ENCODE data around the gene CNPY3.

Gene CNPY3

DNA sequence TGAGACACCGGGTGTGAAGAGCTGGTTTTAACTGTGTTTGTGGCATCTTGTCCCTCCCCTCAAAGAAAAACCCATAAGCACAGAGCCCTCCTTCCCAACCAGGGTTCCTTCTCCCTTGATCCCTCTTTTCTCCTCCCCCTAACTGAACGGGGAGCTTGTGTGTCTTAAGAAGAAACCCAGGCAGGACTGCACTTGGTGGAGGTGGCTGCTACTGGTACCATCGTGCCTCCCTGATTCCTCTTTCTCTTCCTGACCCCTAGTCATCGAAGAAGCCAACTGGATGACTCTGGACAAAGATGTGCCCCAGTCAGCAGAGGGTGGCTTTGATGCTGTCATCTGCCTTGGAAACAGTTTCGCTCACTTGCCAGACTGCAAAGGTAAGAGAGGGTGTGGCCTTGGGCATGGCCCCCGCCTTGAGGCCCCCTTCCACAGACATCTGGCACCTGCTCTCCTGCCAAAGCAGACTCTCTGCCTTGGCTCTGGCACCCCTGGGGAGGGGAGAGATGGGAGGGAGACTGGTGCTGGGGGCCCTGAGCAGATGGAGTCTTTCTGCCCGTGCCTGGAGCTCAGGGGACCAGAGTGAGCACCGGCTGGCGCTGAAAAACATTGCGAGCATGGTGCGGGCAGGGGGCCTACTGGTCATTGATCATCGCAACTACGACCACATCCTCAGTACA, 33.4 kb downstream of the CNPY3 start:
- ChIA-PET CTCF (interaction anchor here (0.6 to 4.0 kb wide), 4 partner anchors 16 to 415 kb away, joined by 3 to 24 read pairs (median 5); no protein-coding TSS in a partner anchor), POLR2A (interaction anchor here (0.5 kb wide), 1 partner anchor 91 kb away, joined by 3 read pairs; the partner anchor contains the start of gene CUL7)
- H3K27ac ChIP-seq (ENCODE audit: extremely low read depth, low read depth, low read length), result no peak overlapping the region
- 0 out of 2 replicates have a peak, but pooled peaks cover 4% of the 10 kb centered on the region for H3K4me1 ChIP-seq (ENCODE audit: control insufficient read depth, insufficient read depth, low read length)
- H3K9me3 ChIP-seq (ENCODE audit: control insufficient read depth, insufficient read depth, low read depth, low read length), result no peaks in the 10 kb centered on the region
- TF ChIP-seq PRDM1 (tag by site-specific recombination; IDR thresholded peaks at IDR 0.05) (no peak), KLF10 (tag by site-specific recombination; IDR thresholded peaks at IDR 0.05) (no peak), ZNF658 (tag by site-specific recombination; IDR thresholded peaks at IDR 0.05) (no peak), ZNF221 (tag by site-specific recombination; IDR thresholded peaks at IDR 0.05; ENCODE audit: borderline replicate concordance) (no peak), ZNF558 (tag by site-specific recombination; IDR thresholded peaks at IDR 0.05) (no peak)
- TF ChIP-seq, protein P1, sequence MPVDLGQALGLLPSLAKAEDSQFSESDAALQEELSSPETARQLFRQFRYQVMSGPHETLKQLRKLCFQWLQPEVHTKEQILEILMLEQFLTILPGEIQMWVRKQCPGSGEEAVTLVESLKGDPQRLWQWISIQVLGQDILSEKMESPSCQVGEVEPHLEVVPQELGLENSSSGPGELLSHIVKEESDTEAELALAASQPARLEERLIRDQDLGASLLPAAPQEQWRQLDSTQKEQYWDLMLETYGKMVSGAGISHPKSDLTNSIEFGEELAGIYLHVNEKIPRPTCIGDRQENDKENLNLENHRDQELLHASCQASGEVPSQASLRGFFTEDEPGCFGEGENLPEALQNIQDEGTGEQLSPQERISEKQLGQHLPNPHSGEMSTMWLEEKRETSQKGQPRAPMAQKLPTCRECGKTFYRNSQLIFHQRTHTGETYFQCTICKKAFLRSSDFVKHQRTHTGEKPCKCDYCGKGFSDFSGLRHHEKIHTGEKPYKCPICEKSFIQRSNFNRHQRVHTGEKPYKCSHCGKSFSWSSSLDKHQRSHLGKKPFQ (tag by site-specific recombination; IDR thresholded peaks at IDR 0.05), result no peak
- no peak overlapping the region for H3K4me3 ChIP-seq (ENCODE audit: low read depth, low read length)
- peaks cover 0 to 41% of the 10 kb centered on the region in 2 experiments; a peak in 2 of 3 replicates for H3K36me3 ChIP-seq (ENCODE audit: control insufficient read depth in 2 of 2, insufficient read depth in 1 of 2, low read length in 2 of 2)

DNA sequence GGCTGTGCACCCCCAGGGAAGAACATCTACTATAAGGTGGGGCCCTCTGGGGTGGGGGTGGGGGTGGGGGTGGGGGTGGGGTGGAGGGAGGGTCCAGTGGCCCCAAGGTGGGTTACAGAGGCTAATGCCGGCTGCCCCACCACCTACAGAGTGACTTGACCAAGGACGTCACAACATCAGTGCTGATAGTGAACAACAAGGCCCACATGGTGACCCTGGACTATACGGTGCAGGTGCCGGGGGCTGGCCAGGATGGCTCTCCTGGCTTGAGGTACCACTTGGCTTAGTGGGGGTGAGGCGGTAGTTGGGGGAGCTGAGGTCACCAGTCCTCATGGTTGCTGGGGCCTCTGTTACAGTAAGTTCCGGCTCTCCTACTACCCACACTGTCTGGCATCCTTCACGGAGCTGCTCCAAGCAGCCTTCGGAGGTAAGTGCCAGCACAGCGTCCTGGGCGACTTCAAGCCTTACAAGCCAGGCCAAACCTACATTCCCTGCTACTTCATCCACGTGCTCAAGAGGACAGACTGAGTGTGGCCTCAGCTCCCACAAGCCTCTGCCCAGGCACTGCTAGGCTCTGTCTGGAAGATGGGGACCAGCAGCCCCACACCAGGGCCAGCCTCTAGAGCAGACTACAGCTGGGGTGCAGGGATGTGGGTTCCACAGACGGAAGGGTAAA, 34.0 kb downstream of the CNPY3 start:
- H3K36me3 ChIP-seq (ENCODE audit: control insufficient read depth in 2 of 2, insufficient read depth in 1 of 2, low read length in 2 of 2), result peaks cover 0 to 41% of the 10 kb centered on the region in 2 experiments; a peak in 2 of 3 replicates
- no peak for TF ChIP-seq ZFP3 (tag by site-specific recombination; IDR thresholded peaks at IDR 0.05; ENCODE audit: low read depth)
- no peaks in the 10 kb centered on the region for H3K9me3 ChIP-seq (ENCODE audit: control insufficient read depth, insufficient read depth, low read depth, low read length)
- POLR2A ChIA-PET, result no interaction called here
- no peak overlapping the region for H3K27ac ChIP-seq (ENCODE audit: extremely low read depth, low read depth, low read length)
- CTCF ChIA-PET, result interaction anchor here (0.6 to 4.0 kb wide), 11 partner anchors 10 to 414 kb away, joined by 3 to 24 read pairs (median 4); partner anchors contain the start of genes CNPY3 and PEX6
- H3K4me3 ChIP-seq (ENCODE audit: low read depth, low read length), result no peak overlapping the region
- 0 out of 2 replicates have a peak, but pooled peaks cover 4% of the 10 kb centered on the region for H3K4me1 ChIP-seq (ENCODE audit: control insufficient read depth, insufficient read depth, low read length)

- Histone ChIP-seq H3K36me3 (ENCODE audit: control insufficient read depth in 2 of 2, insufficient read depth in 1 of 2, low read length in 2 of 2) (peaks cover 0 to 47% of the 10 kb centered on the region in 2 experiments; a peak in 2 of 3 replicates), H3K9me3 (ENCODE audit: control insufficient read depth, insufficient read depth, low read depth, low read length) (no peaks in the 10 kb centered on the region), H3K4me3 (ENCODE audit: low read depth, low read length) (no peak overlapping the region), H3K27ac (ENCODE audit: extremely low read depth, low read depth, low read length) (no peak overlapping the region; the same call in 1 of the 2 replicates), H3K4me1 (ENCODE audit: control insufficient read depth, insufficient read depth, low read length) (0 out of 2 replicates have a peak, but pooled peaks cover 4% of the 10 kb centered on the region)
- CTCF ChIA-PET, result interaction anchor here (0.5 to 4.0 kb wide), 23 partner anchors 9 to 645 kb away, joined by 3 to 24 read pairs (median 3); partner anchors contain the start of genes CNPY3, CUL7, PEX6 and RRP36
- POLR2A ChIA-PET, result interaction anchor here (0.7 to 2.8 kb wide), 5 partner anchors 10 to 49 kb away, joined by 3 to 11 read pairs (median 3); partner anchors contain the start of genes PEX6 and PPP2R5D
- peak; percentile 65 for TF ChIP-seq ZNF654 (tag by site-specific recombination; IDR thresholded peaks at IDR 0.05; ENCODE audit: low read depth)
- TF ChIP-seq, protein P2, sequence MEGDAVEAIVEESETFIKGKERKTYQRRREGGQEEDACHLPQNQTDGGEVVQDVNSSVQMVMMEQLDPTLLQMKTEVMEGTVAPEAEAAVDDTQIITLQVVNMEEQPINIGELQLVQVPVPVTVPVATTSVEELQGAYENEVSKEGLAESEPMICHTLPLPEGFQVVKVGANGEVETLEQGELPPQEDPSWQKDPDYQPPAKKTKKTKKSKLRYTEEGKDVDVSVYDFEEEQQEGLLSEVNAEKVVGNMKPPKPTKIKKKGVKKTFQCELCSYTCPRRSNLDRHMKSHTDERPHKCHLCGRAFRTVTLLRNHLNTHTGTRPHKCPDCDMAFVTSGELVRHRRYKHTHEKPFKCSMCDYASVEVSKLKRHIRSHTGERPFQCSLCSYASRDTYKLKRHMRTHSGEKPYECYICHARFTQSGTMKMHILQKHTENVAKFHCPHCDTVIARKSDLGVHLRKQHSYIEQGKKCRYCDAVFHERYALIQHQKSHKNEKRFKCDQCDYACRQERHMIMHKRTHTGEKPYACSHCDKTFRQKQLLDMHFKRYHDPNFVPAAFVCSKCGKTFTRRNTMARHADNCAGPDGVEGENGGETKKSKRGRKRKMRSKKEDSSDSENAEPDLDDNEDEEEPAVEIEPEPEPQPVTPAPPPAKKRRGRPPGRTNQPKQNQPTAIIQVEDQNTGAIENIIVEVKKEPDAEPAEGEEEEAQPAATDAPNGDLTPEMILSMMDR (tag by site-specific recombination; IDR thresholded peaks at IDR 0.05), result 0 out of 2 replicates have a peak, but pooled peaks have one; percentile 15
- no peak for TF ChIP-seq HOXA7 (CRISPR knock-in tag; IDR thresholded peaks at IDR 0.05; ENCODE audit: borderline replicate concordance)
- TF ChIP-seq PATZ1 (tag by site-specific recombination; IDR thresholded peaks at IDR 0.05), result no peak
- TF ChIP-seq GLIS1 (tag by site-specific recombination; IDR thresholded peaks at IDR 0.05), result 0 out of 2 replicates have a peak, but pooled peaks have one; percentile 11
- TF ChIP-seq, protein P3, sequence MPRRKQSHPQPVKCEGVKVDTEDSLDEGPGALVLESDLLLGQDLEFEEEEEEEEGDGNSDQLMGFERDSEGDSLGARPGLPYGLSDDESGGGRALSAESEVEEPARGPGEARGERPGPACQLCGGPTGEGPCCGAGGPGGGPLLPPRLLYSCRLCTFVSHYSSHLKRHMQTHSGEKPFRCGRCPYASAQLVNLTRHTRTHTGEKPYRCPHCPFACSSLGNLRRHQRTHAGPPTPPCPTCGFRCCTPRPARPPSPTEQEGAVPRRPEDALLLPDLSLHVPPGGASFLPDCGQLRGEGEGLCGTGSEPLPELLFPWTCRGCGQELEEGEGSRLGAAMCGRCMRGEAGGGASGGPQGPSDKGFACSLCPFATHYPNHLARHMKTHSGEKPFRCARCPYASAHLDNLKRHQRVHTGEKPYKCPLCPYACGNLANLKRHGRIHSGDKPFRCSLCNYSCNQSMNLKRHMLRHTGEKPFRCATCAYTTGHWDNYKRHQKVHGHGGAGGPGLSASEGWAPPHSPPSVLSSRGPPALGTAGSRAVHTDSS (tag by site-specific recombination; IDR thresholded peaks at IDR 0.05), result no peak
- TF ChIP-seq SP2 (tag by site-specific recombination; IDR thresholded peaks at IDR 0.05), result 0 out of 2 replicates have a peak, but pooled peaks have one; percentile 25
- TF ChIP-seq ZNF701 (tag by site-specific recombination; IDR thresholded peaks at IDR 0.05), result no peak
- peak; percentile 52; the same call in 1 of the 2 replicates for TF ChIP-seq ZIC2 (tag by site-specific recombination; IDR thresholded peaks at IDR 0.05)
These were observed 34.8 kb downstream of the CNPY3 start for GRCh38 chr6:42963855-42964605.
